Esophagus muscularis mucosa (tissue), 4 donors: ENCODE measurements around the gene DSCAML1.

Experiments
- CTCF ChIP-seq, 3 experiments: fragments of 200-600 bp in 2 of 3; fragments of 450-650 bp in 1 of 3; sonication (generic) in 2 of 3; IDR thresholded peaks; one replicate each; pipeline ENCODE4 v1.5.1; 2017 to 2019; ENCODE audit warnings: antibody characterized with exemption in 3 of 3, mild to moderate bottlenecking in 2 of 3, moderate library complexity in 1 of 3
- EP300 ChIP-seq: sonication (generic); formaldehyde crosslinking; IDR thresholded peaks from one replicate; pipeline ENCODE4 v1.6.1; 2017; ENCODE audit warnings: antibody characterized with exemption
- POLR2AphosphoS5 ChIP-seq, 2 donors: sonication (generic); formaldehyde crosslinking; IDR thresholded peaks; one replicate each; pipeline ENCODE4 v1.6.1; 2017; ENCODE audit warnings: antibody characterized with exemption in 2 of 2

DNA sequence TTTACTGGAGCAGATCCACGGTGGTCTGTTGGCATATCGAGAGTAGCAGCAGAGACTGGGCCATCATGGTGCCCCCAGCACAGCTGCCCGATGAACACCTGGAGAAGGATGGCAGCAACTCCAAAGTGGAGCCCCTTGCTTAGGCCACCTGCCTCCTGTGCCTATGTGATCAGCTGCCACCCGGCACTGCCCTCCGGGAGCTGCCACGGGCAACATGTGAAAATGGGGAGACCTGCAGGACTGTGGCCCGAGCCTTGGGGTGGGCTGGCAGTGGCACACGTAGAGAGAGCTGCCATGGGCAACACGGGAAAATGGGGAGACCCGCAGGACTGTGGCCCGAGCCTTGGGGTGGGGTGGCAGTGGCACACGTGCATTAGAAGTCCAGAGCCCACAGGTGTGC lies 24.4 kb upstream of the DSCAML1 start:
- no peak for TF ChIP-seq CTCF (IDR thresholded peaks at IDR 0.05)
- TF ChIP-seq POLR2AphosphoS5 (IDR thresholded peaks at IDR 0.05), result no peak
- no peak for TF ChIP-seq EP300
